Stimulated activated CD4-positive, alpha-beta T cell treated with anti-CD3 and anti-CD28 coated beads, Interleukin-15, amount 100 ng/mL, for 1 hour (primary cell): Measurements from ENCODE around the gene ERBIN.
"Not testable (repeated sequence)": the region's sequence is repeated elsewhere in the genome, so short reads cannot be mapped to it uniquely, and the experiment has no call there.

Source experiments
- DNase-seq, 2 donors: peaks; one replicate each; pipeline ENCODE4 v3.0.0-alpha.2; 2020; ENCODE audit warnings: low read depth in 1 of 2, low spot score in 1 of 2

Gene ERBIN

DNA sequence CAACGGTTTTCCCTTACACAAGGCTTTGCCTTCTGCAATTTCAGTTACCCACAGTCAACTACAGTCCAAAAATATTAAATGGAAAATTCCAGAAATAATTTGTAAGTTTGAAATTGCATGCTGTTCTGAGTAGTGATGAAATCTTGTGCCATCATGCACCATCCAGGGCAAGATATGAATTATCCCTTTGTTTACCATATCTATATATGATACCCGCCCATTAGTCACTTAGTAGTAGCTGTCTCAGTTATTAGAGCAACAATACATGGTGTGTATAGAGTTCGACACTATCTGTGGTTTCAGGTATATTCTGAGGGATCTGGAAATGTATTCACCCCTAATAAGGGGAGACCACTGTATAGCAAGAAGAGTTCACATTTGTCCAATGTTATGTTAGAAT is 29.4 kb downstream of the ERBIN start:
- DNase-seq, result no peak

- not testable (repeated sequence) for DNase-seq
Measured at GRCh38 chr5:65957703-65958102, 31.3 kb downstream of the ERBIN start.

- no peak for DNase-seq
Measured at GRCh38 chr5:65961633-65962032, 35.3 kb downstream of the ERBIN start.

GRCh38 chr5:65967288-65968066 is 41.1 kb downstream of the ERBIN start:
- no peak for DNase-seq

DNA sequence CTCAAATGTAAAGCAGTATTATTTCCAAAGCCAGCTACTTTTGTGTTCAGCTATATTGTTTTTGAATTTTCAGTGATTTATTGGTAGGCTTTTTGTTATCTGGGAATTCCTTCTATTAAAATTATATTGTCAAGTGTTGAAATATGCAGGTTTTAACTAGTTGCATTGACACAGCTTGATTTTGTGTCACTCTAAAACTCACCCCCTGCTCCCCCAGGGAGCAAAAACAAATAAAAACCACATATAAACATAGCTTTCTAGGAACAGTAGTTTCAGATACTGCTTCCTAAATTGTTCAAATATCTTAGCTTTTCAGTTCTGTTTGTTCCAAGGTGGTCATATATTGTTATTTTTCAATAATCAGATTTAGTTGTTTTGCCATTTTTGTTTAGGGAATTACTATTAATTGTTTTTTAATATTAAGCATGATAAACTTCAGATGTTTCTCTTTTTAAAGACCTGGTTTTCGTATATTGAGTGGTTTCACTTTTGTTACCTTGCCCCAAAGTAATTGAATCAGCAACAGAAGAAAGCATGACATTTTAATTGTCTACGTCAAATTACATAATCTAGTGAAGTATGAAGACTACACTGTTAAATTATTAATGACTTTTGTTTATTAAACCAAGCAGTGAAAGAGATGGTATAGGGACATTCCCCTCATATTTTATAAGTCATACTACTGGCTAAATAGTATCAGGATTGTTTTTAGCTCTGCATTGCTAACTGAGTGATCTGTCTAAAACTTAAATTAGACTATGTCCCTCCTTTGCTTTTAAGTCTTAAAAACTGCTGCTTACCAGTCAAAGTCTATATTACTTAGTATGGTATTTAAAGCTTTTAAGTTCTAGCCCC is 43.4 kb downstream of the ERBIN start:
- DNase-seq, result no peak

DNA sequence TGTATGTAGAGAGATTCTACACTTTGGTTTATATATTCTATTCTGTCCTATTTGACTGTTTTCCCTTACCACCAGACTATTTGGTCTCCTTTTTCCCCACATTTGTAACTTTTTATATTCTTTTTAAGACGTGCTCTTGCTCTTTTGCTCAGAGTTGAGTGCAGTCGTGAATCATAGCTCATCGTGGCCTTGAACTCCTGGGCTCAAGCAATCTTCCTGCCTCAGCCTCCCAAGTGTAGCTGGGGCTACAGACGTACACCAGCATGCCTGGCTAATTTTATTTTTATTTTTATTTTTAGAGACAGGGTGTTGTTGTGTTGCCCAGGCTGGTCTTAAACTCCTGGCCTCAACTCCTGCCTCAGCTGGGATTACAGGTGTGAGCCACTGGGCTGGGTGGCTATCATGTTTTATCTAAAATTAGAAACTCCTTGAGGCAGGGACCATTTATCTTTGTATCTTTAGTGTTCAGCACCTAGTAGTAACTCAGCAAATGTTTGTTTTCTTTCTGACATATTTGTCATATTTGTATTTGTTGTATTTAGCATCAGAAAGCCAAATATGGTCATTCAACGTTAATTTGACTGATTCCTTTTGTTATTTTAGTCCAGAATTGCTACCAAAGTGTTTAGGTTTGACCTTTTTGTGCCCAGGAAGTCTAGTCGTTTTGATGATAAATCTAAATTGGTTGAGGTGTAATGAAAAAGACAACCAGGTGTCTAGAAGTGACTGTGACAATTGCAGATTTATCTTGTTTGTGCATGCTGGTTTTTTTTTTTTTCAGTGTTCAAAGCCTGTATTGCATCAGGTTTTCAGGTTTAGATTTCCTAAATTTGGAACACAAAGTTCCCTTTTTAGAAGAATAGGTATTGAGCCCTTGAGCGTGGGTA is 44.3 kb downstream of the ERBIN start:
- no peak for DNase-seq

DNA sequence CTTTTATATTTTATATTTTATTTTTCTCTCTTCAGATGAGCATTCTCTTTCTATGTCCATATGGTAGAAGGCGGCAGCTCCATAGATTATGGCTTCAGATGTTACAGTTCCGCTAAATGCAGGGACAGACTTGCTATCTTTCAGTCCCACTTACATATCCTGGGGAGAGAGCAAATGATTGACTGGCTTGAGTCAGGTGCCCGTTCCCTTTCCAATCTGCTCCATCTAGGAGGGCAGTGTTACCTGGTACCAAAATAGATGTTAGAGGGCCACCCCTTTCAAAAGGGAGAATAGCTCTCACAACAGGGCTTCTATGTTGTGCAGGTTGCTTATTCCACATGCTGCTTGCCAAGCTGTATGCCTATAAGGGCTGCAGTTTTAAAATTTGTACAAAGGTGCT is 45.3 kb downstream of the ERBIN start:
- no peak for DNase-seq

DNA sequence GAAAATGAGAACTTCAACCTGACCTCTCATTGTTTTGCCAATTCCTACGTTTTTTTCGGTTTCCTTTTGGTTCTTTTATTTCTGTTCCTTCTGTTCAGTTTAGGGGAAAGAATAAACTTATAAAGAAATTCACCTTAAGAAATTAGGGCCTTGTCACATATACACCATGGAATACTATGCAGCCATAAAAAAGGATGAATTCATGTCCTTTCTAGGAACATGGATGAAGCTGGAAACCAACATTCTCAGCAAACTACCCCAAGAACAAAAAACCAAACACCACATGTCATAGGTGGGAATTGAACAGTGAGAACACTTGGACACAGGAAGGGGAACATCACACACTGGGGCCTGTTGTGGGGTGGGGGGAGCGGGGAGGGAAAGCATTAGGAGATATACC is 46.5 kb downstream of the ERBIN start:
- not testable (repeated sequence) for DNase-seq

- DNase-seq, result no peak
Measured at GRCh38 chr5:65978251-65978650, 51.9 kb downstream of the ERBIN start.

- no peak for DNase-seq
Measured at GRCh38 chr5:65981548-65981947, 55.2 kb downstream of the ERBIN start.

DNA sequence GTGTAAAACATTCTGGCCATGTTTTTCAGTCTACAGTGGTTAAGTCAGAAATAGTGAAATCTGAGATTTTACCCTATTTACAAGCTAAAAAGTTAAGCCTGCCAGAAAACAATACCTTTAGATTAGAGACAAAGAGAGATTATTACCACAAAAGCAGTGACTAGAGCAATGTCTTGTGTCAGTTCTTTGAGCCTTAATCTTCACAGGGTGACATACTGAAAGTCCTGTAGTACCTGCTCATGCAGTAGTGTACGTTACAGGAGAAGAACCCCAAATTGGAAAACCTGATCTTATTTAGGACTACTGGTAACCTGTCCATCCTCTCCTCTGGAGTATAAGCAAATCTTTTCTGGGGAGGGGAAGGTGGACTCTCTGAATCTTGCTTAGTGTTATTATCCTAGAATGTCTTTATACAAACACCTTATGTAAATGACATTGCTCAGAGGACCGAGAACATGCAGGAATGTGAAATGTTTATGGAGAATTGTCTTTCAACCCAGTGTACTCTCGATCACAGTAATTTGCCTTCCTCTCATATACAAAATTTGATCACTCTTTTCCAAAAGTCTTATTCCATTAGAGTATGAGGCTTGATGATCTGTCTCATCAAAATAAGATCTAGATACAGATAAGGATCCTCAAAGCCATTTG is 55.7 kb downstream of the ERBIN start:
- no peak for DNase-seq

DNA sequence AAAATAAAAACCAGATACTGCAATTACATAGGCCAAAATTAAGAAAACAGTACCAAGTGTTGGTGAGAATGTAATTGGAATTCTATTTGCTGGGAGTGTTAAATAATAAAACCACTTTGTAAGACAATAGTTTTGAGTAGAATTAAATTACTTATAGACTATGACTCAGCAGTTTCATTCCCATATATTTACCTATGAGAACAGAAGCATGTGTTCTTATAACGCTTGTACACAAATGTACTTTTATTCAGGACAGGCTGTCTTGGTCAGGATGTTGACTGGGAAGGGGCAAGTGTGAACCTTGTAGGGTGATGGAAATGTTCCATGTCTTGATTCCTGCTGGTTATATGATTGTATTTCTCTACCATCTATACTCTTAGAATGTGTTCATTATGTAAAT is 56.3 kb downstream of the ERBIN start:
- no peak for DNase-seq

DNA sequence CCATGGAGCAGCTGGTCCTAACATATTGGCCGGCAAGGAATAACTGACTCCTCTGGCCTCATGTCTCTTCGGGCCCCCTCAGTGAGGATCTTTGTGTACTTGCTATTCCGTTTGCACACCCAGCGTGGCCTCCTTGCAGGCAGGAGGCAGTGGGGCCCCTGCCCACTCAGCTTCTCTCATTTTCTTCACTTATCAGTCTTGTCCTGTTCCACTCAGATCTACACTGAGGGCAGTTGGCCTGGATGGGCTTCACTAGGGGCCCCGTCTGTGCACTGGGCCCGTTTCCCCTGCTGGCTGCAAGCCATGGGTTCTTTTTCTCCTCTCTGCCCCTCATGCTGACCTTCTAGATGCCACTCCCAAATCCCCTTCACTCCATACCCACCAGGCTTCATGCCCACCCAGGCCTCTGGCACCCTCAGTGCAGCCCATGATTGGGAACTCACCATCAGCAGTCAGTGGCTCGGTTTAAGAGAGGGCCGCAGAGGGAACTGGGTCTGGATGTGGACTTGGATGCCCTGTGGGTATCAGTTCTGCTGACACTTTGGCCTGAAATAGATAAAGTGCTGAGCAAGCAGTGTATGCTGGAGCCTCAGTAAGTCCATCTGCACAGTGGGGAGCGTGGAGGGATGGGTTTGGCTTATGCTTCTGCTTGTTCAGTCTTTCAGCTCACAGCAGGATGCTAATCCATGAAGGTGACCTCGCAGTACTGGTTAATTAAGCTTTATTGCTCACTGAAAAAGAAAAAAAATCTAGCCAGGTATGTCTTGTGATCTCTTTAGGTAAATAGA is 57.9 kb downstream of the ERBIN start:
- DNase-seq, result no peak

- no peak for DNase-seq
Measured at GRCh38 chr5:65986050-65986451, 59.7 kb downstream of the ERBIN start.

GRCh38 chr5:65986796-65987195 is 60.4 kb downstream of the ERBIN start:
- no peak for DNase-seq

- no peak for DNase-seq
Measured at GRCh38 chr5:65987982-65988381, 61.6 kb downstream of the ERBIN start.

- no peak for DNase-seq
Measured at GRCh38 chr5:65989158-65989557, 62.8 kb downstream of the ERBIN start.

GRCh38 chr5:65992630-65993029 is 66.3 kb downstream of the ERBIN start:
- no peak for DNase-seq

DNA sequence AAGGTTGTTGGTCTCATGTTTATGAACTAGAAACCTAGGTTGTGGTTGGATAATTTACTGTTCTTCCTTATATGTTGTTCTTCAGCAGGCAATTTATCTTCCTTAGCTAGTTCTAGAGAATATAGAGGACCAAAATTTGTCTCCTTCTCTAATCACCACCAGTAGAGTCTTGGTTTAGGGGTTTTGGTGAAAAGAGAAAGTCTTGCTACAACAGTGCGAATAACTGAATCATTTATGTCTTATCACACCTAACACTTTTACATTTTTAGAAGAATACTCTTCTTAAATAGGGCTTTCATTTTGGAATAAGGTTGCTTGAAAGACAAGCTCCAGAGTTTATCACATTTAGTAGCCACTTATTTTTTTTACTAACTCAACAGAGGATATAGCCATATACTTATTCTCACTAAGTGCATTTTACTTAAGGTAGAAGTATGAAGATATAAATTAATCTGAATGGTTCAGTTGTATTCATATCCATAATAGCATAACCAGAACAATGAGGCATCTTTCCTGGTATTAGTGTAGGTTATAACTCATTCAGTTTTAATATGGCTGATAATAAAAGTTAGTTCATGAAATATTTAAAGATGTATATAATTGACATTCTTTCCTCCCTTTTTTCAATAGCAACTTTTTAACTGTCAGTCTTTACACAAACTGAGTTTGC is 67.9 kb downstream of the ERBIN start:
- no peak for DNase-seq
